Gastroesophageal sphincter (tissue), 4 donors: ENCODE results near the gene RHBDD1. TPM values are rescaled to one million over a fixed set of nuclear protein-coding genes. Genes with fewer than 3 reads are reported as not detected.

Experiments used
- ATAC-seq: fragments of 150-250 bp; one replicate; pipeline ENCODE4 v1.9.1; 2016; ENCODE audit warnings: mild to moderate bottlenecking, moderate library complexity
- H3K27ac ChIP-seq, 4 donors: fragments of 200-600 bp; sonication (generic) in 3 of 4; 1 replicate in 3 of 4; 2 replicates in 1 of 4; pipeline ENCODE4 v1.5.1; 2016 to 2019
- H3K27me3 ChIP-seq: fragments of 200-600 bp; sonication (generic); one replicate; pipeline ENCODE4 v1.5.1; 2019
- H3K36me3 ChIP-seq, 2 donors: fragments of 200-600 bp; sonication (generic); one replicate each; pipeline ENCODE4 v1.5.1; 2019; ENCODE audit warnings: control low read depth in 1 of 2
- H3K4me1 ChIP-seq, 3 donors: fragments of 200-600 bp; sonication (generic); 1 replicate in 2 of 3; 2 replicates in 1 of 3; pipeline ENCODE4 v1.5.1; 2016 to 2019; ENCODE audit warnings: control low read depth in 2 of 3
- H3K4me3 ChIP-seq, 2 donors: fragments of 200-600 bp; sonication (generic); one replicate each; pipeline ENCODE4 v1.5.1; 2019; ENCODE audit warnings: mild to moderate bottlenecking in 1 of 2, moderate library complexity in 1 of 2
- H3K9me3 ChIP-seq, 3 donors: fragments of 200-600 bp; sonication (generic); one replicate each; pipeline ENCODE4 v1.5.1; 2017 to 2019; ENCODE audit warnings: control low read depth in 2 of 3
- EP300 ChIP-seq: sonication (generic); formaldehyde crosslinking; IDR thresholded peaks from one replicate; pipeline ENCODE4 v1.6.1; 2017; ENCODE audit warnings: antibody characterized with exemption, mild to moderate bottlenecking
- POLR2A ChIP-seq, 2 donors: fragments of 450-650 bp; IDR thresholded peaks; one replicate each; pipeline ENCODE4 v1.6.1; 2017; ENCODE audit warnings: antibody characterized with exemption in 2 of 2, mild to moderate bottlenecking in 2 of 2, moderate library complexity in 1 of 2
- POLR2AphosphoS5 ChIP-seq: sonication (generic); formaldehyde crosslinking; IDR thresholded peaks from one replicate; pipeline ENCODE4 v1.6.1; 2017; ENCODE audit warnings: antibody characterized with exemption
- WGBS, 2 donors: methylation state at CpG; one replicate each; pipeline ENCODE4 v1.1.5; 2018; ENCODE audit warnings: low coverage in 1 of 2; 5-methylcytosine and 5-hydroxymethylcytosine counted together
- total RNA-seq, 4 donors: library from RNA; depleted of rRNA; stranded (reverse); fragments of >200 nt; gene quantifications; one replicate each; pipeline ENCODE4 v1.1.0, GENCODE V29; 2016
- TF ChIP-seq, protein P1 (sequence below), 4 experiments: fragments of 200-600 bp in 2 of 4; fragments of 450-650 bp in 2 of 4; sonication (generic) in 1 of 4; IDR thresholded peaks; one replicate each; pipeline ENCODE4 v1.5.1; 2017 to 2019; ENCODE audit warnings: antibody characterized with exemption in 4 of 4, mild to moderate bottlenecking in 2 of 4, moderate library complexity in 2 of 4

RHBDD1 gene
- total RNA-seq, 4 donors from 2014 or later: 22.2 to 35.2 (median 24.7) TPM

DNA sequence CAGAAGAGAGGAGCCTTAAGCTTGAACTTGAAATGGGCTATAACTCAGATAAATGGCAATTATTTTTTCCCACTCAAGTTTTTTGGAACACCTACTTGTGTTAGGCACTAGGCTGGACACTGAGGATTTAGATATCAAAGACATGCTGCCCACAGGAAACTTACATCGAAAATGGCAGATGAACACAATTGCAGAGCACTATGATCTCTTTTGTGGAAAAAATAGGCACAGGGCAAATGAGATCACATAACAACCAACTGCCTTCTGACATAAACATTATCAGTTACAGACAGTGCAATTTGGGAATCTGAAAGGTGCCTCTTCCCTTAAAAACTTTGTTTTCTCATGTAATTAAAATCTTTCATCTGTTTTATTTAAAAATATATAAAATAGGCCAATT is 32.4 kb upstream of the RHBDD1 start:
- no peak for TF ChIP-seq POLR2A (IDR thresholded peaks at IDR 0.05)
- no peak for TF ChIP-seq EP300
- TF ChIP-seq POLR2AphosphoS5: no peak
- TF ChIP-seq, protein P1, sequence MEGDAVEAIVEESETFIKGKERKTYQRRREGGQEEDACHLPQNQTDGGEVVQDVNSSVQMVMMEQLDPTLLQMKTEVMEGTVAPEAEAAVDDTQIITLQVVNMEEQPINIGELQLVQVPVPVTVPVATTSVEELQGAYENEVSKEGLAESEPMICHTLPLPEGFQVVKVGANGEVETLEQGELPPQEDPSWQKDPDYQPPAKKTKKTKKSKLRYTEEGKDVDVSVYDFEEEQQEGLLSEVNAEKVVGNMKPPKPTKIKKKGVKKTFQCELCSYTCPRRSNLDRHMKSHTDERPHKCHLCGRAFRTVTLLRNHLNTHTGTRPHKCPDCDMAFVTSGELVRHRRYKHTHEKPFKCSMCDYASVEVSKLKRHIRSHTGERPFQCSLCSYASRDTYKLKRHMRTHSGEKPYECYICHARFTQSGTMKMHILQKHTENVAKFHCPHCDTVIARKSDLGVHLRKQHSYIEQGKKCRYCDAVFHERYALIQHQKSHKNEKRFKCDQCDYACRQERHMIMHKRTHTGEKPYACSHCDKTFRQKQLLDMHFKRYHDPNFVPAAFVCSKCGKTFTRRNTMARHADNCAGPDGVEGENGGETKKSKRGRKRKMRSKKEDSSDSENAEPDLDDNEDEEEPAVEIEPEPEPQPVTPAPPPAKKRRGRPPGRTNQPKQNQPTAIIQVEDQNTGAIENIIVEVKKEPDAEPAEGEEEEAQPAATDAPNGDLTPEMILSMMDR (IDR thresholded peaks at IDR 0.05): no peak
- H3K4me1 ChIP-seq: peaks cover 0 to 32% (median 10%) of the 10 kb centered on the region in 3 donors
- no peaks in the 10 kb centered on the region for H3K9me3 ChIP-seq
- WGBS, 2 donors: 73 to 80% methylated on average over 1 of the region's 1 CpG
- no peak overlapping the region for H3K4me3 ChIP-seq
- H3K27ac ChIP-seq: no peak overlapping the region
- H3K27me3 ChIP-seq: peaks cover 9% of the 10 kb centered on the region
- no peak for ATAC-seq
- no peaks in the 10 kb centered on the region for H3K36me3 ChIP-seq

DNA sequence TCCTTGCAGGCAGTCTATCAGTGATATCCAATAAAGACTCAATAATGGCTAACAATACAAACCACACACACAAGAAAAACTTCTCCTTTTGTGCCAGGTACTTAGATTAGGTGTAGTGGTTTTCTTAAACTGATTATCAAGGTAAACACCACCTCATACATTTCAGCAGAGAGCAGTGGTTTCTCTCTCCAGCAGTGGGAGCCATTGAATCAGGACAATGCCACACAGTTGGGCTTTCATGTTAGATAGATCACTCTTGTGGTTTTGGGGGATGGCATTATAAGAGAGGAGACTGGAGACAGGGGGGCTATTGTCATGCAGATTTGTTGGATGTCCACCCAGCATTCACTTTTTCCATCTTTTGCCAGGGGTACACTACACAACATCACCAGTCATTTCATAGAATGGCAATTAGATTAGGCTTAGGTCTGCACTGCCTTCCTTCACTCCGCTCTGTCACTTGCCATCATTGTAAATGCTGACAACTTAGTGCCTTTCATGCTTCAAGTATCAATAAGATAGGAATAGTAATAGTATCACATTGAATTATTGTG is 22.6 kb upstream of the RHBDD1 start:
- no peak overlapping the region for H3K4me3 ChIP-seq
- WGBS, 2 donors: 86 to 89% methylated on average over 1 of the region's 1 CpG
- H3K27me3 ChIP-seq: peaks cover 15% of the 10 kb centered on the region
- H3K36me3 ChIP-seq: no peaks in the 10 kb centered on the region
- H3K9me3 ChIP-seq: no peaks in the 10 kb centered on the region
- TF ChIP-seq, protein P1 (IDR thresholded peaks at IDR 0.05): peak in 1 of 4 experiments; percentile 16
- no peak for TF ChIP-seq POLR2A (IDR thresholded peaks at IDR 0.05)
- H3K27ac ChIP-seq: no peak overlapping the region
- H3K4me1 ChIP-seq: no peaks in the 10 kb centered on the region
- ATAC-seq: no peak

DNA sequence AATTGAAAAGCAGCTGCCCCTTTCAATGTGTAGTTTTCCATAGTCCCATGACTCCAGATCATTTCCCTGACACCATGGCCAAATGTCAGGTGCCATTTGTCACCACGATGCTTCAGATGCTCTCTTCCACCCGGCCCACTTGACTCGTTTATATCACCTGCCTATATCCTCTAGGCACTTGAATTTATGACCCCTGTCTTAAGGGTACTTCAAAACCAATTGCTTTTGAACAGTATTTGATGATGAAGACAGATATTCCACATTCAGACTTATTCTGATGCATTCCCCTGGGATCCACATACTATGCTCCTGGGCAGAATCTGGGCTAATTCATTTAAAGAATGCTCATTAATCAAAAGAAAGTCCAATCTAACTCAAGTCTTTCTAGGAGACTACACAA is 16.9 kb upstream of the RHBDD1 start:
- Histone ChIP-seq H3K27ac (no peak overlapping the region), H3K9me3 (no peaks in the 10 kb centered on the region), H3K4me3 (no peak overlapping the region), H3K36me3 (no peaks in the 10 kb centered on the region), H3K27me3 (peaks cover 8% of the 10 kb centered on the region), H3K4me1 (no peaks in the 10 kb centered on the region)
- no peak for ATAC-seq
- TF ChIP-seq POLR2AphosphoS5: no peak
- 40 to 59% methylated on average over 3 of the region's 3 CpGs for WGBS, 2 donors

DNA sequence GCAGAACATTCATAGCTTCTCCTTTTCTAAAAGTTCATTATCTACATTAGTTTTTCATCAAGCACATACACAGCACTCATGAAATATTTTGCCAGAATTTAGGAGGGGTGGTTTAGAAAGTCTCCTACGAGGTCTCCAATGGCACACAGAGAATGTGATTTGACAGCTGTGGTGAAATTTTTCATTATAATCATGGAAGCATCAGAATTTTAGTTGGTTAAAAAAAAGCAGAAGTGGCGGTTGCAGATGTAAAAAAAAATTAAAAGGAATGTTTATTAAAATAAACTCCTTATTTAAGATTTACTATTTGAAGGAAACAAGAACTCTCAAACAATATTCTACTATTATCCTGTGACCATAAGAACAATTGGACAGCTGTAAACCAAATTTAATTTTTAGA is 10.8 kb upstream of the RHBDD1 start:
- no peak overlapping the region for H3K27ac ChIP-seq
- 44 to 65% methylated on average over 2 of the region's 2 CpGs for WGBS, 2 donors
- H3K4me3 ChIP-seq: no peak overlapping the region
- H3K4me1 ChIP-seq: no peaks in the 10 kb centered on the region
- no peaks in the 10 kb centered on the region for H3K9me3 ChIP-seq
- no peak for ATAC-seq
- no peaks in the 10 kb centered on the region for H3K27me3 ChIP-seq
- no peak for TF ChIP-seq POLR2AphosphoS5
- no peak for TF ChIP-seq EP300
- TF ChIP-seq, protein P1 (IDR thresholded peaks at IDR 0.05): no peak
- no peak for TF ChIP-seq POLR2A (IDR thresholded peaks at IDR 0.05)
- no peaks in the 10 kb centered on the region for H3K36me3 ChIP-seq

DNA sequence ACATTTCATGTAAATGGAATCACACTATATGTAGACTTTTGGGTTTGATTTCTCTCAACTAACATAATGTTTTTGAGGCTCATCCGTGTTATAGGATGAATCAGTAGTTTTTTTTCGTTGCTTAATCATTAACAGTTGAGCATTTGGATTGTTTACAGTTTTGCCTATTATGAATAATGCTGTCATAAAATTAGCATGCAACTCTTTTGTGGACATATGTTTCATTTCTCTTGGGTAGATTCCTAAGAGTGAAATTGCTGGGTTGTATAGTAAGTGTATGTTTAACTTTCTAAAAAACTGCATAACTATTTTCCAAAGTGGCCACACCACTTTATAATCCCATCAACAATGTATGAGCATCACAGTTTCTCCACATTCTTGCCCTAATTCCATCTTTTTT is 7.7 kb upstream of the RHBDD1 start:
- 53 to 69% methylated on average over 2 of the region's 2 CpGs for WGBS, 2 donors
- H3K4me3 ChIP-seq: no peak overlapping the region

More for the DNA sequence above, 7.7 kb upstream of the RHBDD1 start:
- ATAC-seq: no peak
- Histone ChIP-seq H3K27ac (no peak overlapping the region), H3K9me3 (no peaks in the 10 kb centered on the region), H3K4me1 (no peaks in the 10 kb centered on the region), H3K36me3 (no peaks in the 10 kb centered on the region), H3K27me3 (no peaks in the 10 kb centered on the region)
- TF ChIP-seq POLR2A (IDR thresholded peaks at IDR 0.05) (no peak), EP300 (no peak), POLR2AphosphoS5 (no peak)
- TF ChIP-seq, protein P1 (IDR thresholded peaks at IDR 0.05): no peak
